ENCODE measurements around the gene LARP1B. TPM values are rescaled to one million over a fixed set of nuclear protein-coding genes. Genes with fewer than 3 reads are reported as not detected.

The LARP1B gene
- total RNA-seq, 2 donors from 2014 or later: 28.8 to 29.5 TPM

DNA sequence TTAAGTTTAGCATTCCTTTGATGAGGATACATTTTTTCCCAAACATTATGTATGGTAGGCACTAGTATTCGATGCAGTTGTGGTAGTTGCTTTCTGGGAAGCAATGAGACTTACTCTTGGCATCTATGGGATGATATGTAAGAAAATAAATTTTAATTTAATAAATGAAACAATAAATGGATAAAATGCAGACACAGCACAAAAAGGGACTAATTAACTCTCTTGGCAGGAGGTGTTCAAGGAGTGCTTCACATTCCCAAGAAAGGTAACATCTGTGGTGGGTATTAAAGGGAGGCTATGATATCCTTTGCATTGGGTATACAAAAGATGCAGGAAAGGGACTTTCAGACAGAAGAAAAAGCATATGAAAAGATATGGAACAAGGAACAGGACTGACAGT is 115.5 kb downstream of the LARP1B start:
- H3K9me3 ChIP-seq: no peaks in the 10 kb centered on the region
- DNase-seq: no peak
- H3K27ac ChIP-seq: no peak overlapping the region
- no peaks in the 10 kb centered on the region for H3K27me3 ChIP-seq
- H3K36me3 ChIP-seq: no peaks in the 10 kb centered on the region
- TF ChIP-seq, protein P1, sequence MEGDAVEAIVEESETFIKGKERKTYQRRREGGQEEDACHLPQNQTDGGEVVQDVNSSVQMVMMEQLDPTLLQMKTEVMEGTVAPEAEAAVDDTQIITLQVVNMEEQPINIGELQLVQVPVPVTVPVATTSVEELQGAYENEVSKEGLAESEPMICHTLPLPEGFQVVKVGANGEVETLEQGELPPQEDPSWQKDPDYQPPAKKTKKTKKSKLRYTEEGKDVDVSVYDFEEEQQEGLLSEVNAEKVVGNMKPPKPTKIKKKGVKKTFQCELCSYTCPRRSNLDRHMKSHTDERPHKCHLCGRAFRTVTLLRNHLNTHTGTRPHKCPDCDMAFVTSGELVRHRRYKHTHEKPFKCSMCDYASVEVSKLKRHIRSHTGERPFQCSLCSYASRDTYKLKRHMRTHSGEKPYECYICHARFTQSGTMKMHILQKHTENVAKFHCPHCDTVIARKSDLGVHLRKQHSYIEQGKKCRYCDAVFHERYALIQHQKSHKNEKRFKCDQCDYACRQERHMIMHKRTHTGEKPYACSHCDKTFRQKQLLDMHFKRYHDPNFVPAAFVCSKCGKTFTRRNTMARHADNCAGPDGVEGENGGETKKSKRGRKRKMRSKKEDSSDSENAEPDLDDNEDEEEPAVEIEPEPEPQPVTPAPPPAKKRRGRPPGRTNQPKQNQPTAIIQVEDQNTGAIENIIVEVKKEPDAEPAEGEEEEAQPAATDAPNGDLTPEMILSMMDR (IDR thresholded peaks at IDR 0.05): no peak
- no peaks in the 10 kb centered on the region for H3K4me1 ChIP-seq
- H3K9ac ChIP-seq (ENCODE audit: low read depth in 2 of 2, low read length in 2 of 2): no peak overlapping the region
- intact Hi-C loops (cut with DNase I): no loop called here
- no peak overlapping the region for H3K4me3 ChIP-seq

DNA sequence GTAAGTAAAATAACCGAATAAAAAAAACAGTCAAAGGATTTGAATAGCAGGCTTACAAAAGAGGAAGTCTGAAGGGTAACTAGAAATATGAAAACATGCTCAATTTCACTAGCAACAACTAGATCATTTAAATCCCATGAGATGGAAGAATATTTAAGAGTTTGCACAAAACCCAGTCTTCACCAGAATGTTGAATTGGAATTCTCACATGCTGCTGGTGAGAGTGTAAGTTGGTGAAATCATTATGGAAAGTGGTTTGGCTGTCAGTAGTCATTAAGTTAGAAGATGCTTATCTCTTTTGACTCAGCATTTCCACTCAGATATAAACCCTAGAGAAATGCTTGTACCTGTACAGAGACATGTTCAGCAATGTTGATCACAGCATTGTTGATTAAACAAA is 116.4 kb downstream of the LARP1B start:
- TF ChIP-seq, protein P1 (IDR thresholded peaks at IDR 0.05): no peak

DNA sequence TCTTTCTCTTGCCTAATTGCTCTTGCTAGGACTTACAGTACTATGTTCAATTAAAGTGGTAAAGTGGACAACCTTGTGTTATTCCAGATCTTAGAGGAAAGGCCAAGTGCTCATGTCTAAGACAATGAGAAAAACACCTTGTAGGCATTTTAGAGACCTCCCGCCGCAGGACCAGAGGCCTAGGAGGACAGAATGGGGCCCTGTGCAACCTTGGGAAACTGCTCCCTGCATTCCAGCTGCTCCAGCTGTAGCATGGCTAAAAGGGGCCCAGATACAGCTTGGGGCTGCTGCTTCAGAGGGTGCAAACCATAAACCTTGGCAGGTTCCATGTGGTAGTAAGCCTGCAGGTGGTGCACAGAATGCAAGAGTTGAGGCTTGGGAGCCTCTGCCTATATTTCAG is 125.5 kb downstream of the LARP1B start:
- no peak overlapping the region for H3K4me3 ChIP-seq
- intact Hi-C loops (cut with DNase I): no loop called here

More for the DNA sequence above, 116.4 kb downstream of the LARP1B start:
- intact Hi-C loops (cut with DNase I): no loop called here
- no peaks in the 10 kb centered on the region for H3K9me3 ChIP-seq
- no peaks in the 10 kb centered on the region for H3K36me3 ChIP-seq
- no peak overlapping the region for H3K27ac ChIP-seq
- no peaks in the 10 kb centered on the region for H3K4me1 ChIP-seq
- H3K27me3 ChIP-seq: no peaks in the 10 kb centered on the region
- no peak for DNase-seq
- H3K9ac ChIP-seq (ENCODE audit: low read depth in 2 of 2, low read length in 2 of 2): no peak overlapping the region
- H3K4me3 ChIP-seq: no peak overlapping the region

DNA sequence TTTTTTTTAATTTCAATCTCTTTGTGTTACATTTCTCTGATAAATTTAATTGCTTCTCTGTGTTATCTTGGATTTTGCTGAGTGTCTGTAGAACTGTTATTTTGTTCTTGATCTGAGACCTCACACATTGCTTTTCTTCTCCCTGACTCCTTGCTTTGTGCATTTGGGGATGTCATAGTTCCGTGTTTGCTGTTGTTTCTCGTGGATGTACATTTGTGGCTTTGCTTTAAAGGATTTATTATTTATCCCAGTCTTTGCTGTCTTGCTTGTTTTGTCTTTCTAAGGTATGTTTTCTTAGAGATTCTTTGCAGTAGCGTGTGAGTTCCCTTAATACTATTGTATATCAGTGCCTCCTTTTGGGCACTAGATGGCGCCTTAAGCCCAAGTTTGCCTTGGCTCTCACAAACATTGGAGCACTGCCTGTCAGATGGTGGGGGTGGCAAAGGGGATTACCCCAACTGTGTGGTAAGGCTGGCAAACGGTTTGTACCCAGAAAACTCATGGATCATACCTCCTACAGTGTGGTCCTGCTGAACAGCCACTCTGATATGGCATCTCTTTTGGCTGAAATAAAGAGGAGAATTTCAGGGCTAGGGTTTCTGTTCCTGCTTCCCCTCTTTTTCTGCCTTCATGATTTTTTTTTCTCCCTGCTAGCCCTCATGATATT is 130.1 kb downstream of the LARP1B start:
- intact Hi-C loops (cut with DNase I): loop anchor here (5.0 to 10.0 kb wide), 3 partner anchors 94 to 671 kb away; partner anchors contain the start of gene PGRMC2

More for the DNA sequence above, 125.5 kb downstream of the LARP1B start:
- TF ChIP-seq, protein P1 (IDR thresholded peaks at IDR 0.05): no peak
- Histone ChIP-seq H3K9me3 (no peaks in the 10 kb centered on the region), H3K27me3 (no peaks in the 10 kb centered on the region), H3K36me3 (no peaks in the 10 kb centered on the region), H3K27ac (no peak overlapping the region), H3K4me1 (no peaks in the 10 kb centered on the region), H3K9ac (ENCODE audit: low read depth in 2 of 2, low read length in 2 of 2) (no peak overlapping the region)
- DNase-seq: no peak

DNA sequence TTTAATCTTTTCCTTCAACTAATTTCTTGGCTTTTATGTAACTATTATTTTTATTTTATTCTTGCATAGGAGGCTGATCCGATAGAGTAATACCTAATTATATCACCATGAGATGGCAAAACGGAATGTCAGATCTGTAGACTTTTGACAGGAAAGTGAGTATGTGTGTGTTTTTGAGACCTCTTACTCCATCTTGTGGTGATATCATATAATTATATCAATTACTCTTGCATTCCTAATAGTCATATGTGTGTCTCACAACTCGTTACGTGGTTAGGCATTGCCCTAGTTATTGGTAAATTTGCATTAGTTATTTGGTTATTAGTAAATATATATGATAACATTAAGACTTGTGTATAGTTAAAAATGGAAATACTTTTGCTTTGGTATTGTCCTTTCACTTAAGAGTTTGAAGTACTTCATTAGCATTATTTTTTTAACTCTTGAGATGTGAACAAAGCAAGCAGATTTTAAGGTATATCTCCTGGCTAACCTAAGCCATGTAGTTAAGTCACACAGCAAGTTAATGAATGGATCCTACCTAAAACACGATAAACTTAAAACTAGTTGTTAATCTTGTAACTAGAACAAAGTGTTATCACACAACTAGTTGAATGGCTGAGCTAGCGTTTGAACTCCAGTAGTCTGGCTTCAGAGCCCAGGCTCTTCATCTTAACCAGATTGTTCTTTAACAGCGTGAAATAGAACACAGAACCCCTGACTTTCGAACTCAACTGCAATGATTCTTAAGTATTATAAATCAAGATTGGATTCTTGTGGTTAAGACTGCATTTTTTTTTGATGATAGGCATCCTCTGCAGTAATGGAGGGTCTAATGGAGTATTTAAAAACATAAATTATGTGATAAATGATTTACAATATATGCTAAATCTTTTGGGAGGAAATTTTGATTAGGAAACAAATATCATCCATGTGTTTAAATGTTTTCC is 159.4 kb downstream of the LARP1B start:
- H3K36me3 ChIP-seq: no peaks in the 10 kb centered on the region
- H3K9me3 ChIP-seq: no peaks in the 10 kb centered on the region
- no peaks in the 10 kb centered on the region for H3K4me1 ChIP-seq
- H3K27me3 ChIP-seq: no peaks in the 10 kb centered on the region
- DNase-seq: no peak
- intact Hi-C loops (cut with DNase I): no loop called here
- TF ChIP-seq, protein P1 (IDR thresholded peaks at IDR 0.05): no peak
- H3K9ac ChIP-seq (ENCODE audit: low read depth in 2 of 2, low read length in 2 of 2): no peak overlapping the region
- H3K4me3 ChIP-seq: no peak overlapping the region
- H3K27ac ChIP-seq: no peak overlapping the region

More for the DNA sequence above, 130.1 kb downstream of the LARP1B start:
- H3K4me3 ChIP-seq: no peak overlapping the region
- H3K27ac ChIP-seq: no peak overlapping the region
- peak; percentile 65 for DNase-seq
- H3K27me3 ChIP-seq: no peaks in the 10 kb centered on the region
- H3K4me1 ChIP-seq: no peaks in the 10 kb centered on the region
- H3K36me3 ChIP-seq: no peaks in the 10 kb centered on the region
- H3K9ac ChIP-seq (ENCODE audit: low read depth in 2 of 2, low read length in 2 of 2): no peak overlapping the region
- TF ChIP-seq, protein P1 (IDR thresholded peaks at IDR 0.05): peak; percentile 81
- H3K9me3 ChIP-seq: no peaks in the 10 kb centered on the region

Measured in colonic mucosa (tissue), 4 donors.